ENCODE results near the gene F3.

F3 gene

GRCh38 chr1:94527447-94528031 is 14.0 kb downstream of the F3 start:
- peaks cover 33% of the 10 kb centered on the region for H3K36me3 ChIP-seq (ENCODE audit: insufficient read depth, low read length)
- H3K9me3 ChIP-seq (ENCODE audit: insufficient read depth, low read depth, low read length): no peaks in the 10 kb centered on the region
- H3K27ac ChIP-seq (ENCODE audit: low read depth, low read length): no peak overlapping the region
- H3K4me1 ChIP-seq (ENCODE audit: insufficient read depth, low read length): peaks cover 16% of the 10 kb centered on the region
- no peak overlapping the region for H3K4me3 ChIP-seq (ENCODE audit: low read length)
- no peak overlapping the region for H3K9ac ChIP-seq (ENCODE audit: low read depth, low read length)
- whole genome bisulfite sequencing: 76% methylated on average over 1 of the region's 1 CpG
- H3K27me3 ChIP-seq (ENCODE audit: insufficient read depth, low read length): no peaks in the 10 kb centered on the region

GRCh38 chr1:94526152-94526980 is 15.2 kb downstream of the F3 start:
- H3K4me3 ChIP-seq (ENCODE audit: low read length): no peak overlapping the region
- no peak overlapping the region for H3K27ac ChIP-seq (ENCODE audit: low read depth, low read length)
- no peaks in the 10 kb centered on the region for H3K9me3 ChIP-seq (ENCODE audit: insufficient read depth, low read depth, low read length)
- no peaks in the 10 kb centered on the region for H3K27me3 ChIP-seq (ENCODE audit: insufficient read depth, low read length)
- peaks cover 16% of the 10 kb centered on the region for H3K4me1 ChIP-seq (ENCODE audit: insufficient read depth, low read length)
- 93% methylated on average over 7 of the region's 7 CpGs for WGBS
- peaks cover 21% of the 10 kb centered on the region for H3K36me3 ChIP-seq (ENCODE audit: insufficient read depth, low read length)
- no peak overlapping the region for H3K9ac ChIP-seq (ENCODE audit: low read depth, low read length)

- Histone ChIP-seq H3K36me3 (ENCODE audit: insufficient read depth, low read length) (peaks cover 7% of the 10 kb centered on the region; the same call in 1 of the 2 replicates), H3K4me3 (ENCODE audit: low read length) (no peak overlapping the region), H3K4me1 (ENCODE audit: insufficient read depth, low read length) (peaks cover 16% of the 10 kb centered on the region), H3K27me3 (ENCODE audit: insufficient read depth, low read length) (no peaks in the 10 kb centered on the region), H3K9me3 (ENCODE audit: insufficient read depth, low read depth, low read length) (no peaks in the 10 kb centered on the region), H3K9ac (ENCODE audit: low read depth, low read length) (no peak overlapping the region), H3K27ac (ENCODE audit: low read depth, low read length) (no peak overlapping the region)
- 95% methylated on average over 6 of the region's 6 CpGs for WGBS
Observed at GRCh38 chr1:94524531-94524930, 17.0 kb downstream of the F3 start.

- no peak overlapping the region for H3K27ac ChIP-seq (ENCODE audit: low read depth, low read length)
- 60% methylated on average over 4 of the region's 4 CpGs for WGBS
Observed at GRCh38 chr1:94522304-94522703, 19.3 kb downstream of the F3 start.

GRCh38 chr1:94519351-94519750 is 22.2 kb downstream of the F3 start:
- no peaks in the 10 kb centered on the region for H3K9me3 ChIP-seq (ENCODE audit: insufficient read depth, low read depth, low read length)
- WGBS: 80% methylated on average over 2 of the region's 2 CpGs
- H3K27me3 ChIP-seq (ENCODE audit: insufficient read depth, low read length): no peaks in the 10 kb centered on the region
- no peaks in the 10 kb centered on the region; the same call in 1 of the 2 replicates for H3K4me1 ChIP-seq (ENCODE audit: insufficient read depth, low read length)
- no peaks in the 10 kb centered on the region for H3K36me3 ChIP-seq (ENCODE audit: insufficient read depth, low read length)
- H3K9ac ChIP-seq (ENCODE audit: low read depth, low read length): no peak overlapping the region
- no peak overlapping the region for H3K4me3 ChIP-seq (ENCODE audit: low read length)
- no peak overlapping the region for H3K27ac ChIP-seq (ENCODE audit: low read depth, low read length)

More at GRCh38 chr1:94522304-94522703, 19.3 kb downstream of the F3 start:
- Histone ChIP-seq H3K4me3 (ENCODE audit: low read length) (no peak overlapping the region), H3K4me1 (ENCODE audit: insufficient read depth, low read length) (peaks cover 1% of the 10 kb centered on the region), H3K27me3 (ENCODE audit: insufficient read depth, low read length) (no peaks in the 10 kb centered on the region), H3K9ac (ENCODE audit: low read depth, low read length) (no peak overlapping the region), H3K9me3 (ENCODE audit: insufficient read depth, low read depth, low read length) (no peaks in the 10 kb centered on the region), H3K36me3 (ENCODE audit: insufficient read depth, low read length) (no peaks in the 10 kb centered on the region)

- H3K36me3 ChIP-seq (ENCODE audit: insufficient read depth, low read length): no peaks in the 10 kb centered on the region
Observed at GRCh38 chr1:94515296-94515947, 26.1 kb downstream of the F3 start.

GRCh38 chr1:94514095-94514727 is 27.3 kb downstream of the F3 start:
- 46% methylated on average over 2 of the region's 2 CpGs for WGBS
- no peaks in the 10 kb centered on the region for H3K36me3 ChIP-seq (ENCODE audit: insufficient read depth, low read length)
- H3K9me3 ChIP-seq (ENCODE audit: insufficient read depth, low read depth, low read length): no peaks in the 10 kb centered on the region
- H3K4me3 ChIP-seq (ENCODE audit: low read length): no peak overlapping the region
- H3K27me3 ChIP-seq (ENCODE audit: insufficient read depth, low read length): no peaks in the 10 kb centered on the region
- H3K27ac ChIP-seq (ENCODE audit: low read depth, low read length): no peak overlapping the region
- no peaks in the 10 kb centered on the region for H3K4me1 ChIP-seq (ENCODE audit: insufficient read depth, low read length)
- H3K9ac ChIP-seq (ENCODE audit: low read depth, low read length): no peak overlapping the region

More at GRCh38 chr1:94515296-94515947, 26.1 kb downstream of the F3 start:
- no peak overlapping the region for H3K4me3 ChIP-seq (ENCODE audit: low read length)
- H3K4me1 ChIP-seq (ENCODE audit: insufficient read depth, low read length): no peaks in the 10 kb centered on the region
- no peak overlapping the region for H3K27ac ChIP-seq (ENCODE audit: low read depth, low read length)
- H3K27me3 ChIP-seq (ENCODE audit: insufficient read depth, low read length): no peaks in the 10 kb centered on the region
- 89% methylated on average over 1 of the region's 1 CpG for WGBS
- no peaks in the 10 kb centered on the region for H3K9me3 ChIP-seq (ENCODE audit: insufficient read depth, low read depth, low read length)
- H3K9ac ChIP-seq (ENCODE audit: low read depth, low read length): no peak overlapping the region

GRCh38 chr1:94512816-94513215 is 28.7 kb downstream of the F3 start:
- Histone ChIP-seq H3K9ac (ENCODE audit: low read depth, low read length) (no peak overlapping the region), H3K9me3 (ENCODE audit: insufficient read depth, low read depth, low read length) (no peaks in the 10 kb centered on the region), H3K36me3 (ENCODE audit: insufficient read depth, low read length) (no peaks in the 10 kb centered on the region), H3K27ac (ENCODE audit: low read depth, low read length) (no peak overlapping the region), H3K4me1 (ENCODE audit: insufficient read depth, low read length) (no peaks in the 10 kb centered on the region), H3K27me3 (ENCODE audit: insufficient read depth, low read length) (no peaks in the 10 kb centered on the region), H3K4me3 (ENCODE audit: low read length) (no peak overlapping the region)
- 100% methylated on average over 2 of the region's 2 CpGs for WGBS

GRCh38 chr1:94504601-94505000 is 37.0 kb downstream of the F3 start:
- Histone ChIP-seq H3K27me3 (ENCODE audit: insufficient read depth, low read length) (no peaks in the 10 kb centered on the region), H3K9ac (ENCODE audit: low read depth, low read length) (no peak overlapping the region), H3K9me3 (ENCODE audit: insufficient read depth, low read depth, low read length) (no peaks in the 10 kb centered on the region), H3K27ac (ENCODE audit: low read depth, low read length) (no peak overlapping the region), H3K36me3 (ENCODE audit: insufficient read depth, low read length) (peaks cover 15% of the 10 kb centered on the region), H3K4me3 (ENCODE audit: low read length) (no peak overlapping the region), H3K4me1 (ENCODE audit: insufficient read depth, low read length) (no peaks in the 10 kb centered on the region)
- WGBS: 95% methylated on average over 1 of the region's 1 CpG

- 94% methylated on average over 4 of the region's 4 CpGs for WGBS
- Histone ChIP-seq H3K9ac (ENCODE audit: low read depth, low read length) (no peak overlapping the region), H3K27me3 (ENCODE audit: insufficient read depth, low read length) (no peaks in the 10 kb centered on the region), H3K9me3 (ENCODE audit: insufficient read depth, low read depth, low read length) (no peaks in the 10 kb centered on the region), H3K4me3 (ENCODE audit: low read length) (no peak overlapping the region), H3K4me1 (ENCODE audit: insufficient read depth, low read length) (no peaks in the 10 kb centered on the region), H3K36me3 (ENCODE audit: insufficient read depth, low read length) (peaks cover 30% of the 10 kb centered on the region), H3K27ac (ENCODE audit: low read depth, low read length) (no peak overlapping the region)
Observed at GRCh38 chr1:94503153-94503552, 38.4 kb downstream of the F3 start.

GRCh38 chr1:94501935-94502334 is 39.6 kb downstream of the F3 start:
- Histone ChIP-seq H3K27ac (ENCODE audit: low read depth, low read length) (no peak overlapping the region), H3K9me3 (ENCODE audit: insufficient read depth, low read depth, low read length) (no peaks in the 10 kb centered on the region), H3K27me3 (ENCODE audit: insufficient read depth, low read length) (no peaks in the 10 kb centered on the region), H3K4me1 (ENCODE audit: insufficient read depth, low read length) (no peaks in the 10 kb centered on the region), H3K36me3 (ENCODE audit: insufficient read depth, low read length) (peaks cover 31% of the 10 kb centered on the region), H3K9ac (ENCODE audit: low read depth, low read length) (no peak overlapping the region), H3K4me3 (ENCODE audit: low read length) (no peak overlapping the region)
- 96% methylated on average over 4 of the region's 4 CpGs for WGBS
